HEK293 (cell line): ENCODE results near the gene VAMP8.

Experiments used
- CTCF ChIA-PET: fragments of 350-600 bp; formaldehyde crosslinking; extraction: SDS; loops from one replicate; lab custom pipeline; 2021; ENCODE audit warnings: antibody characterized with exemption; lab: Yijun Ruan, JAX
- POLR2A ChIA-PET: fragments of 300-600 bp; formaldehyde crosslinking; extraction: SDS; loops from one replicate; lab custom pipeline; 2020; ENCODE audit warnings: antibody characterized with exemption, inconsistent platforms; lab: Yijun Ruan, JAX
- H3K27ac ChIP-seq: fragments of 200-500 bp; sonication (Bioruptor generic); 2 replicates; pipeline ENCODE4 v1.5.1; 2014; ENCODE audit warnings: low read depth, low read length, control low read depth, inconsistent platforms; ENCODE audit errors: extremely low read depth
- H3K36me3 ChIP-seq, 2 experiments: fragments of 200-500 bp in 1 of 2; sonication (Bioruptor generic) in 1 of 2; 1 replicate in 1 of 2; 2 replicates in 1 of 2; pipeline ENCODE4 v1.5.1; 2014 to 2017; ENCODE audit warnings: inconsistent platforms in 2 of 2, low read length in 2 of 2; ENCODE audit not compliant: control insufficient read depth in 2 of 2, insufficient read depth in 1 of 2
- H3K4me1 ChIP-seq: fragments of 200-500 bp; sonication (Bioruptor generic); 2 replicates; pipeline ENCODE4 v1.5.1; 2014; ENCODE audit warnings: mild to moderate bottlenecking, low read length, inconsistent platforms; ENCODE audit not compliant: control insufficient read depth, insufficient read depth
- H3K4me3 ChIP-seq: 2 replicates; pipeline ENCODE4 v1.5.1; 2011; ENCODE audit warnings: low read depth, mild to moderate bottlenecking, control low read depth, low read length, moderate library complexity
- H3K9me3 ChIP-seq: fragments of 200-500 bp; sonication (Bioruptor generic); 2 replicates; pipeline ENCODE4 v1.5.1; 2014; ENCODE audit warnings: low read depth, low read length, inconsistent platforms; ENCODE audit not compliant: control insufficient read depth, insufficient read depth
- GLI2 ChIP-seq: fragments of 450-650 bp; formaldehyde crosslinking; IDR thresholded peaks from 2 replicates; pipeline ENCODE4; 2017; ENCODE audit warnings: missing biosample characterization, missing genetic modification characterization, low read depth, borderline replicate concordance
- GLI4 ChIP-seq: fragments of 450-650 bp; formaldehyde crosslinking; IDR thresholded peaks from 2 replicates; pipeline ENCODE4 v1.5.1; 2016; ENCODE audit warnings: missing biosample characterization, missing genetic modification characterization
- KLF16 ChIP-seq: fragments of 450-650 bp; formaldehyde crosslinking; IDR thresholded peaks from 2 replicates; pipeline ENCODE4 v1.5.1; 2017; ENCODE audit warnings: missing biosample characterization, missing genetic modification characterization
- KLF7 ChIP-seq: fragments of 450-650 bp; formaldehyde crosslinking; IDR thresholded peaks from 2 replicates; pipeline ENCODE4 v1.5.1; 2016; ENCODE audit warnings: missing biosample characterization, missing genetic modification characterization, borderline replicate concordance
- KLF9 ChIP-seq: fragments of 450-650 bp; formaldehyde crosslinking; IDR thresholded peaks from 2 replicates; pipeline ENCODE4 v1.5.1; 2016; ENCODE audit warnings: missing biosample characterization, missing genetic modification characterization, low read depth
- YY2 ChIP-seq: fragments of 450-650 bp; formaldehyde crosslinking; IDR thresholded peaks from 2 replicates; pipeline ENCODE4 v1.5.1; 2016; ENCODE audit warnings: missing biosample characterization, missing genetic modification characterization
- ZBTB20 ChIP-seq: fragments of 450-650 bp; formaldehyde crosslinking; IDR thresholded peaks from 2 replicates; pipeline ENCODE4 v1.5.1; 2016; ENCODE audit warnings: missing biosample characterization, missing genetic modification characterization
- ZNF16 ChIP-seq: fragments of 450-650 bp; formaldehyde crosslinking; IDR thresholded peaks from 2 replicates; pipeline ENCODE4 v1.5.1; 2016; ENCODE audit warnings: low read depth, missing biosample characterization, missing genetic modification characterization
- ZNF2 ChIP-seq: fragments of 450-650 bp; formaldehyde crosslinking; IDR thresholded peaks from 2 replicates; pipeline ENCODE4 v1.5.1; 2016; ENCODE audit warnings: missing biosample characterization, missing genetic modification characterization
- ZNF335 ChIP-seq: fragments of 450-650 bp; formaldehyde crosslinking; conservative IDR thresholded peaks from 2 replicates; pipeline ENCODE4 v1.5.1; 2016; ENCODE audit warnings: missing biosample characterization, missing genetic modification characterization
- ZNF366 ChIP-seq: fragments of 450-650 bp; formaldehyde crosslinking; conservative IDR thresholded peaks from 2 replicates; pipeline ENCODE4 v1.5.1; 2016; ENCODE audit warnings: missing biosample characterization, missing genetic modification characterization
- ZNF426 ChIP-seq: fragments of 450-650 bp; formaldehyde crosslinking; IDR thresholded peaks from 2 replicates; pipeline ENCODE4 v1.5.1; 2017; ENCODE audit warnings: missing biosample characterization, missing genetic modification characterization, mild to moderate bottlenecking, inconsistent platforms, moderate library complexity
- ZNF501 ChIP-seq: fragments of 450-650 bp; formaldehyde crosslinking; IDR thresholded peaks from 2 replicates; pipeline ENCODE4 v1.5.1; 2016; ENCODE audit warnings: missing biosample characterization, missing genetic modification characterization
- ZNF544 ChIP-seq: fragments of 450-650 bp; formaldehyde crosslinking; IDR thresholded peaks from 2 replicates; pipeline ENCODE4 v1.5.0; 2017; ENCODE audit warnings: missing biosample characterization, missing genetic modification characterization
- ZNF76 ChIP-seq: fragments of 450-650 bp; formaldehyde crosslinking; IDR thresholded peaks from 2 replicates; pipeline ENCODE4; 2016; ENCODE audit warnings: low read depth, missing biosample characterization, missing genetic modification characterization, borderline replicate concordance
- ZNF843 ChIP-seq: fragments of 450-650 bp; formaldehyde crosslinking; IDR thresholded peaks from 2 replicates; pipeline ENCODE4 v1.5.1; 2016; ENCODE audit warnings: missing biosample characterization, missing genetic modification characterization
- TF ChIP-seq, protein P1 (sequence below): fragments of 450-650 bp; formaldehyde crosslinking; IDR thresholded peaks from 2 replicates; pipeline ENCODE4 v1.5.1; 2016; ENCODE audit warnings: missing biosample characterization, missing genetic modification characterization
- TF ChIP-seq, protein P2 (sequence below): fragments of 450-650 bp; formaldehyde crosslinking; IDR thresholded peaks from 2 replicates; pipeline ENCODE4 v1.5.1; 2016; ENCODE audit warnings: missing biosample characterization, missing genetic modification characterization
- TF ChIP-seq, protein P3 (sequence below): fragments of 450-650 bp; formaldehyde crosslinking; IDR thresholded peaks from 2 replicates; pipeline ENCODE4 v1.5.1; 2016; ENCODE audit warnings: missing biosample characterization, missing genetic modification characterization
- TF ChIP-seq, protein P4 (sequence below): fragments of 450-650 bp; formaldehyde crosslinking; IDR thresholded peaks from 2 replicates; pipeline ENCODE4 v1.5.1; 2016; ENCODE audit warnings: missing biosample characterization, missing genetic modification characterization
- TF ChIP-seq, protein P5 (sequence below): fragments of 450-650 bp; IDR thresholded peaks from 2 replicates; pipeline ENCODE4 v1.5.1; 2018; ENCODE audit warnings: missing biosample characterization, missing genetic modification characterization
- TF ChIP-seq, protein P6 (sequence below): fragments of 450-650 bp; formaldehyde crosslinking; IDR thresholded peaks from 2 replicates; pipeline ENCODE4 v1.5.1; 2016; ENCODE audit warnings: missing biosample characterization, missing genetic modification characterization

Gene VAMP8

DNA sequence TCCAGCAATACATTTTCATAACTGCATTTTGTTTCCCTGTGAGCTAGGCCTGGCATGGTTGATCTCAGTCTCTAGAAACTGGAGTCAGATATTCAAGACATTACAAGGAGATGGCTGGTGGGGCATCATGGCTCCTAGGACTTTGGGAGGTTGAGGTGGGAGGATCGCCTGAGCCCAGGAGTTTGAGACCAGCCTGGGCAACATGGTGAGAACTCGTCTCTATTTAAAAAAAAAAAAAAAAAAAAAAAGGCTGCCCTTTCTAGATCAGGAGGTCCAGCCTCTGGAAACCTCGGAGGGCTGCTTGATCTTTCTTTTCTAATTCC is 362 bp upstream of the VAMP8 start (continued):
- TF ChIP-seq, protein P1, sequence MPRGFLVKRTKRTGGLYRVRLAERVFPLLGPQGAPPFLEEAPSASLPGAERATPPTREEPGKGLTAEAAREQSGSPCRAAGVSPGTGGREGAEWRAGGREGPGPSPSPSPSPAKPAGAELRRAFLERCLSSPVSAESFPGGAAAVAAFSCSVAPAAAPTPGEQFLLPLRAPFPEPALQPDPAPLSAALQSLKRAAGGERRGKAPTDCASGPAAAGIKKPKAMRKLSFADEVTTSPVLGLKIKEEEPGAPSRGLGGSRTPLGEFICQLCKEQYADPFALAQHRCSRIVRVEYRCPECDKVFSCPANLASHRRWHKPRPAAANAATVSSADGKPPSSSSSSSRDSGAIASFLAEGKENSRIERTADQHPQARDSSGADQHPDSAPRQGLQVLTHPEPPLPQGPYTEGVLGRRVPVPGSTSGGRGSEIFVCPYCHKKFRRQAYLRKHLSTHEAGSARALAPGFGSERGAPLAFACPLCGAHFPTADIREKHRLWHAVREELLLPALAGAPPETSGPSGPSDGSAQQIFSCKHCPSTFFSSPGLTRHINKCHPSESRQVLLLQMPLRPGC (tag by site-specific recombination) = no peak

DNA sequence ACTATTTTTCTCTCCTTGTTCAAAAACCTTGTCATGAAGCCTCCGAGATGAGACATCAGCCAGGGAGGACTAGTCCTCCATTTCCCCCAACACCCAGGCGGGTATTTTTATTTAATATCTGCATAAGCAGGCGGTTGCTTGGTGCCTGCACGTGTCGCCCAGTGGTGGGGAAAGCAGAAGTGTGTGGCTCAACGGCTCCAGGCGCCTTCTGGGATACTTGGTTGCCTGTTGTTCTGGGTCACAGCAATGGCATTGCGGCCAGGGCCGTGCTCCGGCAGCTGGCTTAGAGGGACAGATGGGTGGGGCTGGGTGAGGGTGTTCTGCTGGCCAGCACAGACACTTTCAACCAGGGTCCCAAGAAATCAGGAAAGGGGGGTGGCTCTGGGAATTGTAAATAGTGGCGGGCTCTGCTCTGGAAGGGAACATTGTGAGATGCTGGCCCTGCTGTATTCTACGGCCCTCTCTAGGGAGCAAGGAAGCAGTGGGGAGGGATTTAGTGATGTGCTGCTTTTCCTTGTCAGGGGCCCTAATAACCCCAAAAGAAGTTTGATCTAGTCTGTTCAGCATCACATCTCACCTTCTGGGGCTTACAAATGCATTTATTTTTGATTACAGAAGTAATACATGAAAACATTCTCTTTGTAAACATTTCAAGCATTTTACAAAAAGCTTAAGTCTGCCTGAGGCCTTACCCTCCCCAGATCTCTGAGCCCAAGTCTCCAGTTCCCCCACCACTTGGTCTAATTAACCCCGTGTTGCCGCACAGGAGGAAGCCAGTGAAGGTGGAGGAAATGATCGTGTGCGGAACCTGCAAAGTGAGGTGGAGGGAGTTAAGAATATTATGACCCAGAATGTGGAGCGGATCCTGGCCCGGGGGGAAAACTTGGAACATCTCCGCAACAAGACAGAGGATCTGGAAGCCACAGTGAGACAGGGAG is 1.1 kb downstream of the VAMP8 start:
- POLR2A ChIA-PET = interaction anchor here (0.6 to 3.8 kb wide), 12 partner anchors 9 to 33 kb away, joined by 3 to 38 read pairs (median 6); partner anchors contain the start of genes C2orf68, GGCX, RNF181 and TMEM150A
- peak overlapping the region; percentile 56 for H3K27ac ChIP-seq
- TF ChIP-seq ZNF2 (tag by site-specific recombination) (no peak), ZNF843 (tag by site-specific recombination) (no peak), YY2 (tag by site-specific recombination) (no peak), ZNF366 (no peak), KLF9 (tag by site-specific recombination) (no peak), ZNF335 (no peak), GLI2 (tag by site-specific recombination) (no peak), ZNF76 (tag by site-specific recombination) (peak; percentile 67), ZNF544 (no peak), KLF16 (no peak), ZNF426 (tag by site-specific recombination) (no peak), KLF7 (tag by site-specific recombination) (no peak), GLI4 (tag by site-specific recombination) (no peak), ZBTB20 (tag by site-specific recombination) (peak; percentile 18; the same call in 1 of the 2 replicates), ZNF501 (tag by site-specific recombination) (0 out of 2 replicates have a peak, but pooled peaks have one; percentile 43), ZNF16 (no peak)
- TF ChIP-seq, protein P2, sequence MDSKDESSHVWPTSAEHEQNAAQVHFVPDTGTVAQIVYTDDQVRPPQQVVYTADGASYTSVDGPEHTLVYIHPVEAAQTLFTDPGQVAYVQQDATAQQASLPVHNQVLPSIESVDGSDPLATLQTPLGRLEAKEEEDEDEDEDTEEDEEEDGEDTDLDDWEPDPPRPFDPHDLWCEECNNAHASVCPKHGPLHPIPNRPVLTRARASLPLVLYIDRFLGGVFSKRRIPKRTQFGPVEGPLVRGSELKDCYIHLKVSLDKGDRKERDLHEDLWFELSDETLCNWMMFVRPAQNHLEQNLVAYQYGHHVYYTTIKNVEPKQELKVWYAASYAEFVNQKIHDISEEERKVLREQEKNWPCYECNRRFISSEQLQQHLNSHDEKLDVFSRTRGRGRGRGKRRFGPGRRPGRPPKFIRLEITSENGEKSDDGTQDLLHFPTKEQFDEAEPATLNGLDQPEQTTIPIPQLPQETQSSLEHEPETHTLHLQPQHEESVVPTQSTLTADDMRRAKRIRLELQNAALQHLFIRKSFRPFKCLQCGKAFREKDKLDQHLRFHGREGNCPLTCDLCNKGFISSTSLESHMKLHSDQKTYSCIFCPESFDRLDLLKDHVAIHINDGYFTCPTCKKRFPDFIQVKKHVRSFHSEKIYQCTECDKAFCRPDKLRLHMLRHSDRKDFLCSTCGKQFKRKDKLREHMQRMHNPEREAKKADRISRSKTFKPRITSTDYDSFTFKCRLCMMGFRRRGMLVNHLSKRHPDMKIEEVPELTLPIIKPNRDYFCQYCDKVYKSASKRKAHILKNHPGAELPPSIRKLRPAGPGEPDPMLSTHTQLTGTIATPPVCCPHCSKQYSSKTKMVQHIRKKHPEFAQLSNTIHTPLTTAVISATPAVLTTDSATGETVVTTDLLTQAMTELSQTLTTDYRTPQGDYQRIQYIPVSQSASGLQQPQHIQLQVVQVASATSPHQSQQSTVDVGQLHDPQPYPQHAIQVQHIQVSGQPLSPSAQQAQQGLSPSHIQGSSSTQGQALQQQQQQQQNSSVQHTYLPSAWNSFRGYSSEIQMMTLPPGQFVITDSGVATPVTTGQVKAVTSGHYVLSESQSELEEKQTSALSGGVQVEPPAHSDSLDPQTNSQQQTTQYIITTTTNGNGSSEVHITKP = peak; percentile 66
- TF ChIP-seq, protein P3, sequence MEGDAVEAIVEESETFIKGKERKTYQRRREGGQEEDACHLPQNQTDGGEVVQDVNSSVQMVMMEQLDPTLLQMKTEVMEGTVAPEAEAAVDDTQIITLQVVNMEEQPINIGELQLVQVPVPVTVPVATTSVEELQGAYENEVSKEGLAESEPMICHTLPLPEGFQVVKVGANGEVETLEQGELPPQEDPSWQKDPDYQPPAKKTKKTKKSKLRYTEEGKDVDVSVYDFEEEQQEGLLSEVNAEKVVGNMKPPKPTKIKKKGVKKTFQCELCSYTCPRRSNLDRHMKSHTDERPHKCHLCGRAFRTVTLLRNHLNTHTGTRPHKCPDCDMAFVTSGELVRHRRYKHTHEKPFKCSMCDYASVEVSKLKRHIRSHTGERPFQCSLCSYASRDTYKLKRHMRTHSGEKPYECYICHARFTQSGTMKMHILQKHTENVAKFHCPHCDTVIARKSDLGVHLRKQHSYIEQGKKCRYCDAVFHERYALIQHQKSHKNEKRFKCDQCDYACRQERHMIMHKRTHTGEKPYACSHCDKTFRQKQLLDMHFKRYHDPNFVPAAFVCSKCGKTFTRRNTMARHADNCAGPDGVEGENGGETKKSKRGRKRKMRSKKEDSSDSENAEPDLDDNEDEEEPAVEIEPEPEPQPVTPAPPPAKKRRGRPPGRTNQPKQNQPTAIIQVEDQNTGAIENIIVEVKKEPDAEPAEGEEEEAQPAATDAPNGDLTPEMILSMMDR (tag by site-specific recombination) = no peak
- TF ChIP-seq, protein P4, sequence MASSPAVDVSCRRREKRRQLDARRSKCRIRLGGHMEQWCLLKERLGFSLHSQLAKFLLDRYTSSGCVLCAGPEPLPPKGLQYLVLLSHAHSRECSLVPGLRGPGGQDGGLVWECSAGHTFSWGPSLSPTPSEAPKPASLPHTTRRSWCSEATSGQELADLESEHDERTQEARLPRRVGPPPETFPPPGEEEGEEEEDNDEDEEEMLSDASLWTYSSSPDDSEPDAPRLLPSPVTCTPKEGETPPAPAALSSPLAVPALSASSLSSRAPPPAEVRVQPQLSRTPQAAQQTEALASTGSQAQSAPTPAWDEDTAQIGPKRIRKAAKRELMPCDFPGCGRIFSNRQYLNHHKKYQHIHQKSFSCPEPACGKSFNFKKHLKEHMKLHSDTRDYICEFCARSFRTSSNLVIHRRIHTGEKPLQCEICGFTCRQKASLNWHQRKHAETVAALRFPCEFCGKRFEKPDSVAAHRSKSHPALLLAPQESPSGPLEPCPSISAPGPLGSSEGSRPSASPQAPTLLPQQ = no peak
- TF ChIP-seq, protein P5, sequence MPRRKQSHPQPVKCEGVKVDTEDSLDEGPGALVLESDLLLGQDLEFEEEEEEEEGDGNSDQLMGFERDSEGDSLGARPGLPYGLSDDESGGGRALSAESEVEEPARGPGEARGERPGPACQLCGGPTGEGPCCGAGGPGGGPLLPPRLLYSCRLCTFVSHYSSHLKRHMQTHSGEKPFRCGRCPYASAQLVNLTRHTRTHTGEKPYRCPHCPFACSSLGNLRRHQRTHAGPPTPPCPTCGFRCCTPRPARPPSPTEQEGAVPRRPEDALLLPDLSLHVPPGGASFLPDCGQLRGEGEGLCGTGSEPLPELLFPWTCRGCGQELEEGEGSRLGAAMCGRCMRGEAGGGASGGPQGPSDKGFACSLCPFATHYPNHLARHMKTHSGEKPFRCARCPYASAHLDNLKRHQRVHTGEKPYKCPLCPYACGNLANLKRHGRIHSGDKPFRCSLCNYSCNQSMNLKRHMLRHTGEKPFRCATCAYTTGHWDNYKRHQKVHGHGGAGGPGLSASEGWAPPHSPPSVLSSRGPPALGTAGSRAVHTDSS (tag by site-specific recombination) = no peak
- TF ChIP-seq, protein P6, sequence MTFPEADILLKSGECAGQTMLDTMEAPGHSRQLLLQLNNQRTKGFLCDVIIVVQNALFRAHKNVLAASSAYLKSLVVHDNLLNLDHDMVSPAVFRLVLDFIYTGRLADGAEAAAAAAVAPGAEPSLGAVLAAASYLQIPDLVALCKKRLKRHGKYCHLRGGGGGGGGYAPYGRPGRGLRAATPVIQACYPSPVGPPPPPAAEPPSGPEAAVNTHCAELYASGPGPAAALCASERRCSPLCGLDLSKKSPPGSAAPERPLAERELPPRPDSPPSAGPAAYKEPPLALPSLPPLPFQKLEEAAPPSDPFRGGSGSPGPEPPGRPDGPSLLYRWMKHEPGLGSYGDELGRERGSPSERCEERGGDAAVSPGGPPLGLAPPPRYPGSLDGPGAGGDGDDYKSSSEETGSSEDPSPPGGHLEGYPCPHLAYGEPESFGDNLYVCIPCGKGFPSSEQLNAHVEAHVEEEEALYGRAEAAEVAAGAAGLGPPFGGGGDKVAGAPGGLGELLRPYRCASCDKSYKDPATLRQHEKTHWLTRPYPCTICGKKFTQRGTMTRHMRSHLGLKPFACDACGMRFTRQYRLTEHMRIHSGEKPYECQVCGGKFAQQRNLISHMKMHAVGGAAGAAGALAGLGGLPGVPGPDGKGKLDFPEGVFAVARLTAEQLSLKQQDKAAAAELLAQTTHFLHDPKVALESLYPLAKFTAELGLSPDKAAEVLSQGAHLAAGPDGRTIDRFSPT = no peak

More for the DNA sequence above, 1.1 kb downstream of the VAMP8 start:
- H3K36me3 ChIP-seq = peaks cover 0 to 17% of the 10 kb centered on the region in 2 experiments; a peak in 2 of 3 replicates
- peak overlapping the region; percentile 55 for H3K4me3 ChIP-seq
- peaks cover 14% of the 10 kb centered on the region for H3K4me1 ChIP-seq
- CTCF ChIA-PET = interaction anchor here (0.6 kb wide), 2 partner anchors 30 to 160 kb away, joined by 3 read pairs; partner anchors contain the start of gene SH2D6
- no peaks in the 10 kb centered on the region for H3K9me3 ChIP-seq
